ENCODE results near the gene EML4.

DNA sequence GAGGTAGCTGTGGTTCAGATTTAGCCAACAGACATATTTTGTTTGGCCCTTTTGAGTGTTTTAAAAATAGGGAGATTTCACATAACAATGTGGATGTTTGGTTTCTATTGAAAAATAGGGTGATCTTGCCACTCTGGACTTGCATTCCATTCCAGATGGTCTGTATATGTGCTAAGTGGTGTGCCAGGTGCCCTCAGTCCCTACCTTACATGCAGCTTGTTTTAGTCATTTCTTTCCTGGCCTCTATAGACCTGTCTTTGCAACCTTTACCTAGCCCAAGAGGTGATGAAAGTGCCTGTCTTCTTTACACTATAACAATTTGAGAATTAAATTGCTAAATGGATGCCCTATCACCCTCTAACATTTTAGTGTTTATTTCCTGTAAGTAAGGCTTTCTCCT lies 11.1 kb downstream of the EML4 start:
- TF ChIP-seq, protein P1, sequence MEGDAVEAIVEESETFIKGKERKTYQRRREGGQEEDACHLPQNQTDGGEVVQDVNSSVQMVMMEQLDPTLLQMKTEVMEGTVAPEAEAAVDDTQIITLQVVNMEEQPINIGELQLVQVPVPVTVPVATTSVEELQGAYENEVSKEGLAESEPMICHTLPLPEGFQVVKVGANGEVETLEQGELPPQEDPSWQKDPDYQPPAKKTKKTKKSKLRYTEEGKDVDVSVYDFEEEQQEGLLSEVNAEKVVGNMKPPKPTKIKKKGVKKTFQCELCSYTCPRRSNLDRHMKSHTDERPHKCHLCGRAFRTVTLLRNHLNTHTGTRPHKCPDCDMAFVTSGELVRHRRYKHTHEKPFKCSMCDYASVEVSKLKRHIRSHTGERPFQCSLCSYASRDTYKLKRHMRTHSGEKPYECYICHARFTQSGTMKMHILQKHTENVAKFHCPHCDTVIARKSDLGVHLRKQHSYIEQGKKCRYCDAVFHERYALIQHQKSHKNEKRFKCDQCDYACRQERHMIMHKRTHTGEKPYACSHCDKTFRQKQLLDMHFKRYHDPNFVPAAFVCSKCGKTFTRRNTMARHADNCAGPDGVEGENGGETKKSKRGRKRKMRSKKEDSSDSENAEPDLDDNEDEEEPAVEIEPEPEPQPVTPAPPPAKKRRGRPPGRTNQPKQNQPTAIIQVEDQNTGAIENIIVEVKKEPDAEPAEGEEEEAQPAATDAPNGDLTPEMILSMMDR (conservative IDR thresholded peaks at IDR 0.05; ENCODE audit: low read length): no peak
- no peak for TF ChIP-seq EZH2phosphoT487 (IDR thresholded peaks at IDR 0.05; ENCODE audit: borderline replicate concordance)
